Measurements from ENCODE around the gene ADAMTS7. TPM values are rescaled to one million over a fixed set of nuclear protein-coding genes. Genes with fewer than 3 reads are reported as not detected.
"Not testable (repeated sequence)": the region's sequence is repeated elsewhere in the genome, so short reads cannot be mapped to it uniquely, and the experiment has no call there.

ADAMTS7 gene
- total and polyA plus RNA-seq, 2 of the 13 experiments (the other 11 are each of a cell fraction or from before 2014, with no cell fraction given): 0.09 to 0.12 TPM

GRCh38 chr15:78737187-78737820 lies 74.0 kb downstream of the ADAMTS7 start:
- Histone ChIP-seq H3K4me3 (replicated peaks in 1 of 3; ENCODE audit: insufficient read depth in 1 of 3, low read depth in 2 of 3, low read length in 3 of 3) (no peak overlapping the region), H3K9ac (ENCODE audit: insufficient read depth, low read depth, low read length) (no peak overlapping the region), H3K9me3 (ENCODE audit: low read length) (no peaks in the 10 kb centered on the region), H3K4me1 (ENCODE audit: insufficient read depth, low read length) (0 out of 2 replicates have a peak, but pooled peaks cover 5% of the 10 kb centered on the region), H3K36me3 (replicated peaks in 1 of 2; ENCODE audit: control insufficient read depth in 1 of 2, insufficient read depth in 2 of 2, low read length in 2 of 2) (no peaks in the 10 kb centered on the region), H2AFZ (ENCODE audit: low read length) (no peak overlapping the region), H4K20me1 (ENCODE audit: insufficient read depth, low read length) (no peaks in the 10 kb centered on the region), H3K27me3 (ENCODE audit: control insufficient read depth in 1 of 2, insufficient read depth in 2 of 2, low read length in 2 of 2) (peaks cover 0 to 13% of the 10 kb centered on the region in 2 experiments; a peak in 3 of 5 replicates), H3K27ac (ENCODE audit: extremely low read length, insufficient read depth, low read length) (no peak overlapping the region), H3K4me2 (ENCODE audit: low read depth, low read length) (no peak overlapping the region), H3K79me2 (ENCODE audit: insufficient read depth, low read length) (no peaks in the 10 kb centered on the region)
- intact Hi-C loops (cut with micrococcal nuclease; ENCODE audit: unreplicated experiment): no loop called here
- ChIA-PET CTCF (ENCODE audit: low intra/inter-chr PET ratio, low total read pairs) (no interaction called here), POLR2A (no interaction called here)
- WGBS (ENCODE audit: low lambda C conversion rate): 40% methylated on average over 9 of the region's 9 CpGs
- ATAC-seq: no peak
- DNase-seq (ENCODE audit: low spot score): no peak
- no TSS peak for BruUV-seq (replicated peaks)
- no peak for FAIRE-seq
- no peak for TF ChIP-seq FOXC1 (CRISPR knock-in tag; IDR thresholded peaks at IDR 0.05; ENCODE audit: borderline replicate concordance)
- no peak for TF ChIP-seq CHD4 (IDR thresholded peaks at IDR 0.05; ENCODE audit: borderline replicate concordance, low read length)
- TF ChIP-seq SYNCRIP (IDR thresholded peaks at IDR 0.05; ENCODE audit: insufficient read depth, low read depth, low read length): no peak
- TF ChIP-seq ZNF891 (CRISPR knock-in tag; IDR thresholded peaks at IDR 0.05): no peak
- no peak for TF ChIP-seq ZNF816 (CRISPR knock-in tag; IDR thresholded peaks at IDR 0.05; ENCODE audit: borderline replicate concordance)
- no peak for TF ChIP-seq MYPOP (CRISPR knock-in tag; IDR thresholded peaks at IDR 0.05)
- TF ChIP-seq ISL2 (CRISPR knock-in tag; IDR thresholded peaks at IDR 0.05): no peak
- no peak for TF ChIP-seq ZNF205 (CRISPR knock-in tag; IDR thresholded peaks at IDR 0.05)
- no peak for TF ChIP-seq ZC3H13 (CRISPR knock-in tag; IDR thresholded peaks at IDR 0.05)
- in situ Hi-C loops (cut with HindIII; ENCODE audit: extremely low pct_ligation_motif_present, low pct_unique_long_range_greater_than_20kb): no loop called here

- H3K27ac ChIP-seq (ENCODE audit: extremely low read length, insufficient read depth, low read length); H3K4me2 ChIP-seq (ENCODE audit: low read depth, low read length); POLR2A ChIA-PET; DNase-seq (ENCODE audit: low spot score); H3K36me3 ChIP-seq (replicated peaks in 1 of 2; ENCODE audit: control insufficient read depth in 1 of 2, insufficient read depth in 2 of 2, low read length in 2 of 2); H3K9ac ChIP-seq (ENCODE audit: insufficient read depth, low read depth, low read length); CTCF ChIA-PET (ENCODE audit: low intra/inter-chr PET ratio, low total read pairs); ATAC-seq; H3K4me3 ChIP-seq (replicated peaks in 1 of 3; ENCODE audit: insufficient read depth in 1 of 3, low read depth in 2 of 3, low read length in 3 of 3); H2AFZ ChIP-seq (ENCODE audit: low read length); H3K79me2 ChIP-seq (ENCODE audit: insufficient read depth, low read length); in situ Hi-C loops (cut with HindIII; ENCODE audit: extremely low pct_ligation_motif_present, low pct_unique_long_range_greater_than_20kb); FAIRE-seq; H4K20me1 ChIP-seq (ENCODE audit: insufficient read depth, low read length); H3K9me3 ChIP-seq (ENCODE audit: low read length); intact Hi-C loops (cut with micrococcal nuclease; ENCODE audit: unreplicated experiment); BruUV-seq (replicated peaks); H3K4me1 ChIP-seq (ENCODE audit: insufficient read depth, low read length): not testable (repeated sequence)
- peaks cover 0 to 16% of the 10 kb centered on the region in 2 experiments; a peak in 2 of 5 replicates for H3K27me3 ChIP-seq (ENCODE audit: control insufficient read depth in 1 of 2, insufficient read depth in 2 of 2, low read length in 2 of 2)
- WGBS (ENCODE audit: low lambda C conversion rate): 22% methylated on average over 4 of the region's 4 CpGs
These were observed 75.0 kb downstream of the ADAMTS7 start for GRCh38 chr15:78736286-78736685.
